Esophagus (tissue), 2 donors: Measurements from ENCODE around the gene ACTR10. TPM values are rescaled to one million over a fixed set of nuclear protein-coding genes. Genes with fewer than 3 reads are reported as not detected.
A peak's percentile ranks its signal among the peaks of the same experiment; 100 is the strongest.

Experiments used
- H3K27ac ChIP-seq, 2 donors: one replicate each; pipeline ENCODE4 v1.5.1; 2013; ENCODE audit warnings: low read depth in 2 of 2, mild to moderate bottlenecking in 2 of 2, inconsistent platforms in 1 of 2, low read length in 1 of 2, moderate library complexity in 1 of 2
- H3K27me3 ChIP-seq, 2 donors: one replicate each; pipeline ENCODE4 v1.6.1; 2013; ENCODE audit warnings: low read length in 2 of 2, control low read depth in 1 of 2, mild to moderate bottlenecking in 1 of 2; ENCODE audit not compliant: insufficient read depth in 2 of 2, control insufficient read depth in 1 of 2
- H3K36me3 ChIP-seq, 2 donors: one replicate each; pipeline ENCODE4 v1.6.1; 2013; ENCODE audit warnings: low read length in 1 of 2; ENCODE audit not compliant: control insufficient read depth in 2 of 2, insufficient read depth in 2 of 2
- H3K4me1 ChIP-seq, 2 donors: one replicate each; pipeline ENCODE4 v1.6.1; 2013; ENCODE audit warnings: low read length in 1 of 2; ENCODE audit not compliant: control insufficient read depth in 2 of 2, insufficient read depth in 2 of 2
- H3K4me3 ChIP-seq, 2 donors: one replicate each; pipeline ENCODE4 v1.5.1; 2013; ENCODE audit warnings: low read length in 2 of 2, mild to moderate bottlenecking in 2 of 2, low read depth in 1 of 2, moderate library complexity in 1 of 2
- H3K9me3 ChIP-seq, 2 donors: one replicate each; pipeline ENCODE4 v1.6.1; 2013; ENCODE audit warnings: mild to moderate bottlenecking in 2 of 2, low read depth in 1 of 2, low read length in 1 of 2, moderate library complexity in 1 of 2; ENCODE audit not compliant: control insufficient read depth in 2 of 2, insufficient read depth in 1 of 2
- WGBS, 2 donors: extraction: QIAGEN DNeasy Blood & Tissue Kit; methylation state at CpG; one replicate each; pipeline ENCODE4 v1.1.7; 2013; 5-methylcytosine and 5-hydroxymethylcytosine counted together
- polyA plus RNA-seq, 2 donors: library from polyadenylated mRNA; stranded (reverse); fragments of 200-250 nt; gene quantifications; one replicate each; pipeline ENCODE4 v1.2.3, GENCODE V29; 2013
- donor health status: healthy with polysubstance abuse.
- donor health status: Bipolar disorder and iron deficiency.

ACTR10 gene
- polyA plus RNA-seq, 2 donors: 42.8 to 57.4 TPM

DNA sequence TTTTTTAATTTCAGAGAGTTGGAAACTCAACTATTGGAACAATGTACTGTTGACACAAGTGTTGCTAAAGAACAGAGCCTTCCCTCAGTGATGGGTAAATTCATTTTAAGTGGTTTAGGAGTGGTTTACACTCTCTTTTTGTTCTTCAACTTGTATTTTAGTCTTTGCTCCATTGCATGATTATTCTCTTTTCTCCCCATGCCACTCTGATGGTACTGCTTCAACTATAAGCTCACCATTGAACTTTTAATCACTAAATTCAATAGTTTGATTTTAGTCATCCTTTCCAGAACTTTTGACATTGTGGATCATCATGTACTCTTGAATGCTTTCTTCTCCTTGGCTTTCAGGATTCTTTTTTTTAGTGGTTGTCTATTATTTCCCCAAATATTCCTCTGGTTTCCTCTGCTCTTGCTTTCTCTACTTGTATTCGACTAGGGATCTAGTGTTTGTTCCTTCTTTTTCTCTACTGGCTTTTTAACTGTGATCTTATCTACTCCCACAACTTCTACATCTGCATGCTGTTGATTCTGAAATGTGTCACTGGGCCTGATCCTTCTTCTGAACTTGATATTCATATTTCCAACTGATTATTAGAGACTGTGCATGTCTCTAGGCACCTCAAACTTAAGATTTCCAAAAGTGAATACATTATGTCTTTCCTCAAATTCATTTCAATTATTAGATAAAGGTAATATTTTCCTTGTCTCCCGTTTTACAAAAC lies 15.4 kb downstream of the ACTR10 start:
- H3K9me3 ChIP-seq: no peaks in the 10 kb centered on the region
- no peak overlapping the region for H3K4me3 ChIP-seq
- no peaks in the 10 kb centered on the region for H3K27me3 ChIP-seq
- WGBS, 2 donors: 85 to 93% methylated on average over 2 of the region's 2 CpGs
- no peak overlapping the region for H3K27ac ChIP-seq
- peaks cover 0 to 1% of the 10 kb centered on the region in 2 donors for H3K36me3 ChIP-seq
- H3K4me1 ChIP-seq: no peaks in the 10 kb centered on the region

DNA sequence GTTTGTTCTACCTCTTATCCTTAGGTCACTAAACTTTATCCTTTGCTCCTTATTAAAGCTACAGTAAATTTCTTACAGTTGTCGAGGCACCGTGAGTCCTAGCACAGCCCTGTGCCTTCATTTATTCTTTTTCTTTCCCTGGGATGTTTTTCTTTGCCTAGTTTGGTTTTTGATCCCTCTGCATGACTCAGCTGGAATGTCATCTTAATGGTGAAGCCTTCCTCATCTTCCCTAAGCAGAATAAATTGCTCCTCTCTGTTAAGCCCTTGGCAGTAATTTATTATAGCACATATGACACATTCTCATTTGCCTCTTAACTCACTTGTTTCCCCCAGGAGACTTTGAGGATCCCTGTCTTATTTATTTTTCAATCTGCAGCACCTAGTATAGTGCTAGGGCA lies 16.6 kb downstream of the ACTR10 start:
- no peaks in the 10 kb centered on the region for H3K27me3 ChIP-seq
- no peaks in the 10 kb centered on the region for H3K9me3 ChIP-seq
- no peaks in the 10 kb centered on the region for H3K4me1 ChIP-seq
- WGBS, 2 donors: 90 to 92% methylated on average over 2 of the region's 2 CpGs
- no peak overlapping the region for H3K4me3 ChIP-seq
- H3K27ac ChIP-seq: no peak overlapping the region
- peaks cover under 1 to 1% of the 10 kb centered on the region in 2 donors for H3K36me3 ChIP-seq

DNA sequence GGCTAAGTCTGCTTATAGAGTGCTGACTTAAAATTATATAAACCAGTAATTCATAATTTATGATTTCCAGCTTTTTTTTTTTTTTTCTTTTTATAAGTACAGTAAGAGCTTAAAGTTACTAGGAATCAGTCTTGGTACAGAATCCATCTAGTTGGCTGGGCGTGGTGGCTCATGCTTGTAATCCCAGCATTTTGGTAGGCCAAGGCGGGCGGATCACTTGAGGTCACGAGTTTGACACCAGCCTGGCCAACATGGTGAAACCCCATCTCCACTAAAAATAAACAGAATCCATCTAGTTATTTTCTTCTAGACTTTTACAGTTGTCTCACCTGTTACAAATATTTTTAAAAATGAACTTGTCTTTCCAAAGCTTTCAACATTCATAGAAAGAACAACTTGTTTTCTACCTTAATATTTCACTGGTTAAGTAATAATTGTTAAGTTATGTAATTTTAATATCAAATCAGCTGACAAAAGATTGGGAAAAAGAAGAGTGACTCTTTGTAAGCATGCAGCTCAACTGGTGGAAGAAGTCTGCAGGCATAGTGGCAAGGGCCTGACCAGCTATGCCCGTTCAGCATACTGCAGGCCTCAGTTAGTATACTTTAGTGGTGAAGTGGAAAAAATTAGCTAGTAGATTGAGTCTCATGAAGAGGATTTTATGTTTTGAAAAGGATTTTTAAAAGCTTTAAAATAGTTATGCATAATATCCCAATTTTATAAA lies 27.3 kb downstream of the ACTR10 start:
- Histone ChIP-seq H3K9me3 (no peaks in the 10 kb centered on the region), H3K27ac (no peak overlapping the region), H3K4me3 (no peak overlapping the region), H3K4me1 (no peaks in the 10 kb centered on the region), H3K36me3 (peaks cover 0 to 3% of the 10 kb centered on the region in 2 donors), H3K27me3 (no peaks in the 10 kb centered on the region)
- 96 to 97% methylated on average over 5 of the region's 5 CpGs for WGBS, 2 donors

DNA sequence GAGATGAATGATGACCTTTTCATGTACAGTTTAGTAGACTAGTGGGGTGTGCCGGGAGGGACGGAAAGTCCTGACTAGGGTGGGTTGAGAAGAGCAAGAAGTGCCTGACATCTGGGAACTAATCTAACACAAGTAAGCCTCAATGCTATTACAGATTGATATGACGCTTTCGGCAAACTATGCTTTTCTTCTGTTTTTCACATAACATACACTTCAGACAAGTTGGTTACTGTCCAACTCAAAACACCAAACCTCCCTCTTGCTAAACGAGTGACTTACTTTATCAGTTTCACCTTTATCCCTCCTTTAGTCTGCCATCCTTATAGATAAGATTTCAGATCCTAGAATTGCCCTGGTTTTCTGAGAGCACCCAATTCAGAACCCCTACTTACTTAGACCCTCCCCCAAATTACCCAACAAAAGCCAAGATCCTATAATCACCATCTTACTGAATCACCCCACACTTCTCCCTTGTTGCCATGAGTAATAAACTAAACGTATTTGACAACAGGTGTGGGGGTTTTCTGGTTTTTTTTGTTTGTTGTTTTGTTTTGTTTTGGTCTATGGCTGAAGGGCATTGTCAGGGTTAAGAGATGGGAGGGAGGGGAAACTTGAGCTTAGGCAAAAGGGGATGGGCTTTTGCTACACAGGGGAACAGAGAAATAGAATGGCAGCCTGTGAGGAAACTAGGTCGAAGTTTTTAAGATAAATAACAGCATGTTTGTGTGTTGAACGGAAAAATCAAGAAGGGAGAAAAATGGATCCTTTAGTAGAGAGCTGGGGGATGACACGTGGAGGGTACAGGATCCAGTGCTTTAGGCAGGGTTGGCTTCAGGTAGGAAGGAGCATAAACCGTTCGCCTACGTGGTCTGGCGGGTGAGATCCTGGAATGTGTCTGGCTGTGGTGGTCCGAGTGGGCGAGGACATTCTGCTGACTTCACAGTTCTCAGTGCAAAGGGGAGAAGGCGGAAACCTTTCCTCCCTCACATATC lies 38.6 kb downstream of the ACTR10 start:
- Histone ChIP-seq H3K27me3 (no peaks in the 10 kb centered on the region), H3K27ac (peak overlapping the region in 1 of 2 donors; percentile 49), H3K4me3 (peak overlapping the region; percentile 21 to 77)

DNA sequence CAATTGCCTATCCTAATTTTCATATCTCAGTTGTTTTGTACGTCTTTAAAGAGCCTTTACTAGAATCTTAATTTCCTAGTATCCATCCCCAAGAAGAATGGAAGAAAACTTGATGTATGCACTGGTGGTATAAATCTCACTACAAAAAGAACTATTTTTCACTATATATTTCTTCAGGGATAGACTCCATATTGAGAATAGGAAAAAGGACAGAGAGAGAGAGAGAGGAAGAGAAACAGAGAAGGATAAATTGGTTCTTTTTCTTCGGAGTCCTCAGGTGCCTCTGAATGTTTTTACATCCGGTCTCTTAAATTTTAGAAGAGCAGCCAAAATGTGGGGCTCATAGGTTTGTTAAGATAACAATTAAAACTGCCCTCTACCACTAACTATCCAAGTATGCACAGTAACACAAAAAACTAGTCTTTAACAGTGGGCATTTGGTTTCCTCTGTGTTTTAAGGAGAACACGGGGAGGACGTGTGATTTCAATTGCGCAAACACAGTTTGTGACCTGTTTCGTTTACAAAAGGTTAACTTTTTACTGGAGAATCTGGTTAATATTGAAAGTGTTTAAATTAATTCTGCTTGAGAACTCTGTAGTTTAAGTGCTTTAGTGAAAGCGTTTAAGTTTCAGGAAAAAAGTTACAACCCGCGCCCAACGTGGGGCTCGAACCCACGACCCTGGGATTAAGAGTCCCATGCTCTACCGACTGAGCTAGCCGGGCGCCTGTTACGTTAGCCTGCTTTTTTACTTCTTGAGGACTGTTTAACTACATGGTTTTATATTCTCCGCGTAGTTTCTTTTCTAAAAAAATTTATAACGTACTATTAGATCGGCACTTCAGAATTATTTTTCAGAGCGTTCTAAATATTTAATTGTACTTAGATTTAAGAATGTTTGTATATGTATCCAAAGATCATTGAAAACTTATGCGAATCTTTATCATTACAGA lies 39.6 kb downstream of the ACTR10 start:
- WGBS, 2 donors: 2 to 3% methylated on average over 23 of the region's 23 CpGs

More for the DNA sequence above, 38.6 kb downstream of the ACTR10 start:
- Histone ChIP-seq H3K4me1 (no peaks in the 10 kb centered on the region), H3K9me3 (no peaks in the 10 kb centered on the region), H3K36me3 (no peaks in the 10 kb centered on the region)
- 35 to 42% methylated on average over 16 of the region's 16 CpGs for WGBS, 2 donors

DNA sequence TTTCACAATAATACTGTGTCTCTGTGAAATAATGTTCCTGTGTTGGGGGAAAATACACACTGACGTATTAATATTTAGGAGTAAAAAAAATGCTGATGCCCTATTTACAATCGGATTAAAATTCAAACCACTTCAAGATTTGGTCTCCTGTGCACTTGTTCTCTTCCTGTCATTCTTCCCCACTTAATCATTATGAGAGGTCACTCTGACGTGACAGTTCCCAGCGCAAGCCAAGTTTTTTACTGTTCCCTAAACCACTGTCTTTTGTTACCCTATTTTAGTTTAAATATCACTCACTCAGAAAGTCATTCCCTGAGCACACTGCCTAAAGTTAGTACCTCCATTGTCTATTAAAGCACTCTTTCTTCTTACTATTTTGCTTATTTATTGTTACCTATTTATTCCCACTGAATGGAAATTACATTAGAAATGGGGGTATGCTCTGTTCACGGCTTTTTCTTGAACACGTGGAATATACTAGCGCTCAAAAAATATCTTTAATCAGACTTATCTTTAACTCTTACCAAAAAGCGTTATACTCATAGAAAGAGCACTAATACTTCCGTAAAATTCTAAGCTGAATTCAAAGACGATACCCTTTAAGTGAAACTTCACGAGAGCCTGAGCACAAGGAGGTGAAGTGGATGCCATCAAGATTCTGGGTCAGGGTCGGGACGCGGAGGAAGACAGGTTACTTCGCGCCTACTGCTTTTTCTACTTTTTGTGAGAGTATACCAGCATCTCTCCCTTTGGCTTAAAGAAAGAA lies 44.0 kb downstream of the ACTR10 start:
- 1% methylated on average over 16 of the region's 16 CpGs for whole genome bisulfite sequencing, 2 donors
- H3K27ac ChIP-seq: peak overlapping the region; percentile 83 to 95
- H3K4me3 ChIP-seq: peak overlapping the region; percentile 36 to 88
- no peaks in the 10 kb centered on the region for H3K36me3 ChIP-seq
- H3K27me3 ChIP-seq: no peaks in the 10 kb centered on the region
- H3K9me3 ChIP-seq: no peaks in the 10 kb centered on the region
- no peaks in the 10 kb centered on the region for H3K4me1 ChIP-seq

More for the DNA sequence above, 39.6 kb downstream of the ACTR10 start:
- H3K36me3 ChIP-seq: no peaks in the 10 kb centered on the region
- H3K9me3 ChIP-seq: no peaks in the 10 kb centered on the region
- H3K4me1 ChIP-seq: no peaks in the 10 kb centered on the region
- peak overlapping the region; percentile 29 to 77 for H3K4me3 ChIP-seq
- H3K27me3 ChIP-seq: no peaks in the 10 kb centered on the region
- peak overlapping the region; percentile 49 to 53 for H3K27ac ChIP-seq

DNA sequence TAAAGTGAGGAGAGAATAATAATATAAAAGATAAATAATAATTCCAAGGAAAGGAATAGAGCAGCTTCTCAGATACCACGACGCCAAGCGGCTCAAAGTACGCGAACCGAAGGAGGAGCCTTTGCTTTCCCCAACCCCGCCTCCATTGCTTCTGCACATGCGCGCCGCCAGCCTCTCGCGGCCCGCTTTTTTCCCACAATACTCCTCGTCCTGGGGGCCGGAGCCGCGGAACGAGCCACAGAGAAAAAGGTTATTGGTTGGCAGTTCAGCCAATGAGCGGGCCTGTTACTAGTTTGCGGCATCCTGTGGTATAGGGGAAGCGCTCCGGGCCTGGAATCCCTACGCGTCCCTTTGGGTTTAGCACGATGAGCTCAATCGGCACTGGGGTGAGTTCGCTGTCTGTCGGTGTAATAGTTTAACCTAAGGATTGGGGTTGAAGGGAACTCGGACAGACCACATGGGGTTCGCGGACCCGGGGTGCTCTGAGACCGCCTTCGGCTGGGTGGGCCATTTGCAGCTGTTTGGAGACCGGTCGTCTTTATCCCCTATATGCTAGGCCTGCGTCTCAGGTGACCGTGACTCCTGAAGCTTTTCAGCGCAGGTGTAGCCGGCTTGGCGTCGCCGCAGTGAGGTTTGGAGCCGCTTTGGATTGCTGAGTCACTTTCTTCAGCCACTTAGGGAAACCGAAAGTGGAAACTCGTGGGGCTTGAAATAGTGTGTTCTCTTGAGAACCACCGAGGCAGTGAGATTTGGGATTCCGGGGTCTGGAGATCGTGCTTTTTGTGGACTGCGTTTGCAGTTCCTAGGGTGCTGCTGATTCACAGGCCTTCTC lies 44.8 kb downstream of the ACTR10 start, which contains the start of gene PSMA3:
TSS of gene PSMA3 (plus strand) at position 288 of the 832 bp plus-strand sequence. CDS start at position 366, 78 bp downstream.
- Histone ChIP-seq H3K36me3 (no peaks in the 10 kb centered on the region), H3K9me3 (no peaks in the 10 kb centered on the region), H3K4me3 (peak within 1 kb of the TSS; percentile 81 to 88), H3K27me3 (no peaks in the 10 kb centered on the region), H3K27ac (peak within 1 kb of the TSS; percentile 97 to 99), H3K4me1 (no peaks in the 10 kb centered on the region)
- 0% methylated on average over 50 of the region's 50 CpGs for whole genome bisulfite sequencing, 2 donors
